ENCODE data around the gene SLC23A1. TPM values are rescaled to one million over a fixed set of nuclear protein-coding genes. Genes with fewer than 3 reads are reported as not detected.
"Not testable (repeated sequence)": the region's sequence is repeated elsewhere in the genome, so short reads cannot be mapped to it uniquely, and the experiment has no call there.

Gene SLC23A1
- total RNA-seq, 2 donors from 2014 or later = 0.36 to 0.78 TPM

DNA sequence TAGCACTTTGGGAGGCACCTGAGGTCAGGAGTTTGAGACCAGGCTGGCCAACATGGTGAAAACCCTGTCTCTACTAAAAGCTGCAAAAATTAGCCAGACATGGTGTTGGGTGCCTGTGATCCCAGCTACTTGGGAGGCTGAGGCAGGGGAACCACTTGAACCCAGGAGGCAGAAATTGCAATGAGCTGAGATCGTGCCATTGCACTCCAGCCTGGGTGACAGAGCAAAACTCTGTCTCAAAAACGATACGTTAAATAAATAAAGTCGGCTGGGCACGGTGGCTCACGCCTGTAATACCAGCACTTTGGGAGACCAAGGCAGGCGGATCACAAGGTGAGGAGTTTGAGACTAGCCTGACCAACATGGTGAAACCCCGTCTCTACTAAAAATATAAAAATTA is 27.2 kb downstream of the SLC23A1 start:
- H3K36me3 Mint-ChIP-seq; H3K4me3 Mint-ChIP-seq; H3K27me3 Mint-ChIP-seq; ATAC-seq; H3K27ac Mint-ChIP-seq; DNase-seq (ENCODE audit: low spot score); H3K9me3 Mint-ChIP-seq: not testable (repeated sequence)
- H3K4me1 Mint-ChIP-seq (ENCODE audit: low read depth in 2 of 2) = peaks cover 25 to 29% of the 10 kb centered on the region in 2 donors

DNA sequence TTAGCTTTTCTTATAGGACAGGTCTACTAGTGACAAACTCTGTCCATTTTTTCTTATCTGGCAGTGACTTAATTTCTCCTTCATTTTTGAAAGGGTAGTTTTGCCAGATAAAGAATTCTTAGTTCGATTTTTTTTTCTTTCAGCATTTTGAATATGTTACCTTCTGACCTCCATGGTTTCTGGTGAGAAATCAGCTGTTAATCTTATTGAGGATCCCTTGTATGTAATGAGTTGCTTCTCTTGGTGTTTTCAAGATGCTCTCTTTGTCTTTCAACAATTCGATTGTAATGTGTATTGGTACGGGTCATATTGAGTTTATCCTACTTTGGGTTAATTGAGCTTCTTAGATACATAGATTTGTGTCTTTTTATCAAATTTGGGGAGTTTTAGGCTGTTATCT is 28.9 kb downstream of the SLC23A1 start:
- H3K27ac Mint-ChIP-seq = no peak overlapping the region
- H3K9me3 Mint-ChIP-seq = no peaks in the 10 kb centered on the region
- no peaks in the 10 kb centered on the region for H3K27me3 Mint-ChIP-seq
- peaks cover 20 to 26% of the 10 kb centered on the region in 2 donors for H3K4me1 Mint-ChIP-seq (ENCODE audit: low read depth in 2 of 2)
- no peak for ATAC-seq
- H3K36me3 Mint-ChIP-seq = peaks cover 8% of the 10 kb centered on the region
- DNase-seq (ENCODE audit: low spot score) = no peak
- H3K4me3 Mint-ChIP-seq = no peak overlapping the region

DNA sequence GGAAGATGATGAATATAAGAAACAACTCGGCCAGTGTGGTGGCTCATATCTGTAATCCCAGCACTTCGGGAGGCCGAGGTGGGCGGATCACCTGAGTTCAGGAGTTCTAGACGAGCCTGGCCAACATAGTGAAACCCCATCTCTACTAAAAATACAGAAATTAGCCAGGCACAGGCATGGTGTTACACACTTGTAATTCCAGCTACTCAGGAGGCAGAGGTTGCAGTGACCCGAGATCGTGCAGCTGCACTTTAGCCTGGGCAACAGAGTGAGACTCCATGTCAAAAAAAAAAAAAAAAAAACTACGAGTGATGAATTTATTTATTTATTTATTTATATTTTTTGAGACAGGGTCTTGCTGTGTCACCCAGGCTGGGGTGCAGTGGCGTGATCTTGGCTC is 35.2 kb downstream of the SLC23A1 start:
- H3K27me3 Mint-ChIP-seq; H3K9me3 Mint-ChIP-seq; H3K4me3 Mint-ChIP-seq; ATAC-seq; H3K27ac Mint-ChIP-seq; H3K36me3 Mint-ChIP-seq; DNase-seq (ENCODE audit: low spot score): not testable (repeated sequence)
- peaks cover 30 to 32% of the 10 kb centered on the region in 2 donors for H3K4me1 Mint-ChIP-seq (ENCODE audit: low read depth in 2 of 2)

- H3K36me3 Mint-ChIP-seq; DNase-seq (ENCODE audit: low spot score); H3K9me3 Mint-ChIP-seq; H3K27me3 Mint-ChIP-seq; ATAC-seq; H3K4me3 Mint-ChIP-seq; H3K27ac Mint-ChIP-seq: not testable (repeated sequence)
- H3K4me1 Mint-ChIP-seq (ENCODE audit: low read depth in 2 of 2) = peaks cover 41 to 48% of the 10 kb centered on the region in 2 donors
Measured at GRCh38 chr5:139345442-139345841, 37.7 kb downstream of the SLC23A1 start.

DNA sequence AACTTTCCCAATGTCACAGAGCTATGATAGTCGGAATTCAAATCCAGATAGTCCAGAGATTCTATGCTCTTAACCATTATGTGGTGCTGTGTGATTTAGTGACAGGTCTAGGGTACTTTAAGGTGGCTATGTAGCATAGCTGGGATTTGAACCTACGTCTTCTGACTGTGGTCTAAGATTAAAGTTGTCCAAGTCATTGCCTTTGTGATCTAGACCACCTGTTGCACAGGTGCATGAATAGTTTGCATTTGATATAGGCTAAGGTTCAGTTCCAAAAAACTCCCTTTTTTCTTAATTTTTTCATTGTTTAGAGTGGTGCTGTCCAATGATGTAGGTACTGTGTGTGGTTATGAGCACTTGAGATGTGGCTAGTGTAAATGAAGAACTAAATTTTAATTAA is 38.9 kb downstream of the SLC23A1 start:
- Mint-ChIP-seq H3K27me3 (no peaks in the 10 kb centered on the region), H3K9me3 (no peaks in the 10 kb centered on the region), H3K36me3 (no peaks in the 10 kb centered on the region), H3K4me3 (peak overlapping the region; percentile 22), H3K27ac (no peak overlapping the region), H3K4me1 (ENCODE audit: low read depth in 2 of 2) (peaks cover 39 to 47% of the 10 kb centered on the region in 2 donors)
- DNase-seq (ENCODE audit: low spot score) (no peak), ATAC-seq (no peak)

DNA sequence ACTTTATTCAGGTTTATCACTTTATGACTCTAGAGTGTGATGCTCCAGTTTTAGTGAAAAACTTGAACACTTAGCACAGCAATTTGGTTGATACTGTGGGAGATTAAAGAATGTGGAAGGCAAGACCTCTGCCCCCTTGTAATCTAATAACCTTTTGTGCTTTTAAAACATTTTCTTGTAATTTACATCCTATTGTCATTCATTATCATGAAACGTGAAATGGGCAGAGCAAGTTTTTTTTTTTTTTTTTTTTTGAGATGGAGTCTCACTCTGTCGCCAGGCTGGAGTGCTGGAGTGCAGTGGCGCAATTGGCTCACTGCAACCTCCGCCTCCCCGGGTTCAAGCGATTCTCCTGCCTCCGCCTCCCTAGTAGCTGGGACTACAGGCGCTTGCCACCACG is 39.6 kb downstream of the SLC23A1 start:
- ATAC-seq (no peak), DNase-seq (ENCODE audit: low spot score) (no peak)
- no peaks in the 10 kb centered on the region for H3K36me3 Mint-ChIP-seq
- H3K4me3 Mint-ChIP-seq = peak overlapping the region; percentile 98
- H3K4me1 Mint-ChIP-seq (ENCODE audit: low read depth in 2 of 2) = peaks cover 35 to 42% of the 10 kb centered on the region in 2 donors
- H3K27me3 Mint-ChIP-seq = no peaks in the 10 kb centered on the region
- peak overlapping the region; percentile 91 to 93 for H3K27ac Mint-ChIP-seq
- no peaks in the 10 kb centered on the region for H3K9me3 Mint-ChIP-seq

DNA sequence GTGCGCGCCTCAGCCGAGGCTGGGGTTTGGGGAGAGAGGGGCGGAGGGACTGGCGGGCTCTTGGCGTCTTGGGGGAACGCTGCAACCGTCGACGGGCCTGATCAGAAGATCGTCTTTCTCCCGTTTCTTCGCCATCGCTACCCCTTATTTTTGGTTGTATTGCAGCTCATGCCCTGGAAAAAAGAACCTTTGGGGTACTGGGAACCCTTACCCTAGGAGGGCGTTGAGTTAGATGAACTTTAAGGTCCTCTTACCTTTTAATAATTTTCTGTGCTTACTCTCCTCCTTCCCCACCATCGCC is 40.7 kb downstream of the SLC23A1 start:
- DNase-seq (ENCODE audit: low spot score) (peak; percentile 85), ATAC-seq (peak; percentile 81 to 82)
- H3K27ac Mint-ChIP-seq = peak overlapping the region; percentile 91 to 93
- no peaks in the 10 kb centered on the region for H3K36me3 Mint-ChIP-seq
- H3K4me1 Mint-ChIP-seq (ENCODE audit: low read depth in 2 of 2) = peaks cover 35 to 42% of the 10 kb centered on the region in 2 donors
- peak overlapping the region; percentile 98 for H3K4me3 Mint-ChIP-seq
- H3K9me3 Mint-ChIP-seq = no peaks in the 10 kb centered on the region
- H3K27me3 Mint-ChIP-seq = no peaks in the 10 kb centered on the region

- Mint-ChIP-seq H3K9me3 (no peaks in the 10 kb centered on the region), H3K27me3 (no peaks in the 10 kb centered on the region), H3K27ac (peak within 1 kb of the TSS; percentile 91 to 93), H3K4me1 (ENCODE audit: low read depth in 2 of 2) (peaks cover 35 to 42% of the 10 kb centered on the region in 2 donors), H3K4me3 (peak within 1 kb of the TSS; percentile 98), H3K36me3 (no peaks in the 10 kb centered on the region)
- ATAC-seq = peak; percentile 97 to 98
- peak; percentile 98 for DNase-seq (ENCODE audit: low spot score)
Measured at GRCh38 chr5:139341689-139342422, 41.2 kb downstream of the SLC23A1 start, which contains the start of gene PAIP2. TSS of gene PAIP2 (plus strand) at chr5:139341854. CDS start at chr5:139363785, 21,931 bp downstream.

DNA sequence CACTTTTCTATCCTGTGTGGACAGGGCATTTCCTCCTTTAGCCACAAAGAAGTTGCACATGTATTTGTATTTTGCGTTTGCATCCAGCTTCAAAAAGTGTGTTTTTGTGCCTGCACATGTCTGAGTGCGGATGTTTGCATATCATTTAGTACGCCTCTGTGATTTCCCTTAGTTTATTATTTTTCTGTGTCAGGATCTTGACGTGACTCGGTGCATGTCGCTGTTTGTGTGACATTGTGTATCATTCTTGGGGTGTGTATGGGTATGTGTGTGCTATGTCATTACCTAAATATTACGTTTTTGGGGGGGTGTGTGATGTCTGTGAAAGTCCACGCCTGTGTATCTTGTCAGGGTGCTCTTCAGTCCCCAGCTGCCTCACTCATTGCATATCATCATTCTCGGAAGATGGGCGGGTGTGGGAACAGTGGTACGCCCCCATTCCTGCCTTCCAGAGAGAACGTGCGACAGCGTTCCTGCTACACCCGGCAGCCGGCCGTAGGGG is 41.9 kb downstream of the SLC23A1 start:
- H3K27me3 Mint-ChIP-seq = no peaks in the 10 kb centered on the region
- peaks cover 35 to 42% of the 10 kb centered on the region in 2 donors for H3K4me1 Mint-ChIP-seq (ENCODE audit: low read depth in 2 of 2)
- peak overlapping the region; percentile 98 for H3K4me3 Mint-ChIP-seq
- no peaks in the 10 kb centered on the region for H3K36me3 Mint-ChIP-seq
- DNase-seq (ENCODE audit: low spot score) = no peak
- ATAC-seq = no peak
- no peaks in the 10 kb centered on the region for H3K9me3 Mint-ChIP-seq
- H3K27ac Mint-ChIP-seq = peak overlapping the region; percentile 91 to 93

DNA sequence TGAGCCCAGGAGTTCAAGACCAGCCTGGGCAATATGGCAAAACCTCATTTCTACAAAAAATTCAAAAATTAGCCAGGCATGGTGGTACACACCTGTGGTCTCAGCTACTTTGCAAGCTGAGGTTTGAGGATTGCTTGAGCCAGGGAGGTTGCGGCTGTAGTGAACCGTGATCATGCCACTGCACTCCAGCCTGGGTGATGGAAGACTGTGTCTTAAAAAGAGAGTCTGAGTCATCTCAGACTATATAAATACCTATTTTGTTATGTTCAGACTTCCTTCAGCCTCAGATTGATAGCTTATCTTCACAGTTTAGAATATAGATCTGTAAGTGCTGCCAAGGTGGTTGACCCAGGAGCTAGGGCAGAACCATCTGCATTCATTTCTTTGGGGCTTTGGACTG is 43.0 kb downstream of the SLC23A1 start:
- Mint-ChIP-seq H3K4me1 (ENCODE audit: low read depth in 2 of 2) (peaks cover 36 to 39% of the 10 kb centered on the region in 2 donors), H3K27ac (no peak overlapping the region), H3K4me3 (no peak overlapping the region), H3K9me3 (no peaks in the 10 kb centered on the region), H3K27me3 (no peaks in the 10 kb centered on the region), H3K36me3 (no peaks in the 10 kb centered on the region)
- DNase-seq (ENCODE audit: low spot score) = no peak
- no peak for ATAC-seq

DNA sequence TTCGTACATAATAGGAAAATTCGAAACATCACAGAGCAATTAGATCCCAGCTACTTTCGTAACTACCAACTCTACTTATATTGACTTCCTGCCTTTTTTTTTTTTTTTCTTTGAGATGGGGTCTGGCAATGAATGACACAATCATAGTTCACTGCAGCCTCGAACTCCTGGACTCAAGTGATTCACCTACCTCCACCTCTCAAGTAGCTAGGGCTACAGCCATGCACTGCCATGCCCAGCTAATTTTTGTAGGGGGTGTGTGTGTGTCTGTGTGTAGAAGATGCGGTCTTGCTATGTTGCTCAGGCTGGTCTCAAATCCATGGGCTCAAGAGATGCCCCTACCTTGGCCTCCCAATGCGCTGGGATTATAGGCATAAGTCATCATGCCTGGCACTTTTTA is 47.3 kb downstream of the SLC23A1 start:
- Mint-ChIP-seq H3K9me3 (no peaks in the 10 kb centered on the region), H3K36me3 (peaks cover 4% of the 10 kb centered on the region), H3K27me3 (no peaks in the 10 kb centered on the region), H3K4me3 (no peak overlapping the region), H3K27ac (peak overlapping the region in 1 of 2 donors; percentile 22), H3K4me1 (ENCODE audit: low read depth in 2 of 2) (peaks cover 5 to 8% of the 10 kb centered on the region in 2 donors)
- ATAC-seq (peak; percentile 40 to 45), DNase-seq (ENCODE audit: low spot score) (no peak)

Other genes with a start within 250 kb of the SLC23A1 start
- 10 to 100 TPM; 33.1 to 34.6 TPM for gene SIL1, start 184.9 kb downstream of the SLC23A1 start, total RNA-seq
- gene MATR3, start 89.6 kb downstream of the SLC23A1 start, total RNA-seq = 100 to 1,000 TPM; 206 to 229 TPM
- 10 to 100 TPM; 38.1 to 77.5 TPM for gene PAIP2, start 41.4 kb downstream of the SLC23A1 start, total RNA-seq
- gene MZB1, start 6.6 kb upstream of the SLC23A1 start, total RNA-seq = 10 to 100 TPM; 10.3 to 27.6 TPM
- gene PROB1, start 11.8 kb upstream of the SLC23A1 start, total RNA-seq = 1 to 10 TPM; 3.4 to 6.6 TPM
- 1 to 10 TPM; 6.4 to 7.2 TPM for gene SPATA24, start 20.8 kb upstream of the SLC23A1 start, total RNA-seq
- gene DNAJC18, start 56.2 kb upstream of the SLC23A1 start, total RNA-seq = 10 to 100 TPM; 11.9 to 12.6 TPM
- not detected for gene ECSCR, start 79.4 kb upstream of the SLC23A1 start, total RNA-seq
- gene SMIM33, start 87.7 kb upstream of the SLC23A1 start, total RNA-seq = not detected
- gene STING1, start 99.5 kb upstream of the SLC23A1 start, total RNA-seq = 100 to 1,000 TPM; 138 to 156 TPM
- 100 to 1,000 TPM; 176 to 190 TPM for gene UBE2D2, start 178.0 kb upstream of the SLC23A1 start, total RNA-seq